OCI-LY1 (cell line): ENCODE results near the gene LRCH3.
A peak's percentile ranks its signal among the peaks of the same experiment; 100 is the strongest.
"Not testable (repeated sequence)": the region's sequence is repeated elsewhere in the genome, so short reads cannot be mapped to it uniquely, and the experiment has no call there.

Source experiments
- H2AFZ ChIP-seq: fragments of 200-600 bp; sonication (generic), shearing (Covaris generic); 2 replicates; pipeline ENCODE4 v1.6.0; 2014; ENCODE audit warnings: antibody characterized with exemption, mild to moderate bottlenecking, low read length
- H3F3A ChIP-seq: fragments of 200-600 bp; sonication (generic), shearing (Covaris generic); 2 replicates; pipeline ENCODE4 v1.6.0; 2014; ENCODE audit warnings: mild to moderate bottlenecking, antibody characterized with exemption, low read length, moderate library complexity; ENCODE audit not compliant: insufficient read depth
- H3K27ac ChIP-seq: fragments of 200-600 bp; sonication (generic); 2 replicates; pipeline ENCODE4 v1.5.1; 2014; ENCODE audit warnings: low read length, mixed run types, mild to moderate bottlenecking, low read depth; ENCODE audit not compliant: poor library complexity, severe bottlenecking
- H3K27me3 ChIP-seq: fragments of 200-600 bp; sonication (generic); 2 replicates; pipeline ENCODE4 v1.6.0; 2014; ENCODE audit warnings: antibody characterized with exemption, mild to moderate bottlenecking, low read length, moderate library complexity; ENCODE audit not compliant: insufficient read depth
- H3K36me3 ChIP-seq: fragments of 200-600 bp; sonication (generic); 2 replicates; pipeline ENCODE4 v1.6.1; 2014; ENCODE audit warnings: mild to moderate bottlenecking, antibody characterized with exemption, low read length, moderate library complexity, mixed read lengths; ENCODE audit not compliant: insufficient read depth
- H3K4me1 ChIP-seq: fragments of 200-600 bp; sonication (generic); 2 replicates; pipeline ENCODE4 v1.5.1; 2014; ENCODE audit warnings: mild to moderate bottlenecking, low read length, moderate library complexity; ENCODE audit not compliant: insufficient read depth, severe bottlenecking
- H3K4me2 ChIP-seq: fragments of 200-600 bp; sonication (generic), shearing (Covaris generic); 2 replicates; pipeline ENCODE4 v1.6.1; 2014; ENCODE audit warnings: low read length
- H3K4me3 ChIP-seq: fragments of 200-600 bp; sonication (generic); 2 replicates; pipeline ENCODE4 v1.5.1; 2014; ENCODE audit warnings: low read length, low read depth, mild to moderate bottlenecking, mixed read lengths; ENCODE audit not compliant: poor library complexity, severe bottlenecking
- H3K79me2 ChIP-seq: fragments of 200-600 bp; shearing (Covaris generic); 2 replicates; pipeline ENCODE4 v1.6.1; 2016; ENCODE audit warnings: mixed run types, low read length, mixed read lengths; ENCODE audit not compliant: insufficient read depth
- H3K9ac ChIP-seq: fragments of 200-600 bp; sonication (generic), shearing (Covaris generic); 2 replicates; pipeline ENCODE4 v1.6.1; 2014; ENCODE audit warnings: mild to moderate bottlenecking, low read length, mixed read lengths
- H3K9me2 ChIP-seq: fragments of 200-600 bp; sonication (generic), shearing (Covaris generic); 2 replicates; pipeline ENCODE4 v1.6.1; 2014; ENCODE audit warnings: low read depth, mild to moderate bottlenecking, low read length, mixed read lengths
- H3K9me3 ChIP-seq: fragments of 200-600 bp; shearing (Covaris generic); 2 replicates; pipeline ENCODE4 v1.6.1; 2014; ENCODE audit warnings: low read length, mixed read lengths
- H4K20me1 ChIP-seq: fragments of 200-600 bp; sonication (generic), shearing (Covaris generic); 2 replicates; pipeline ENCODE4 v1.6.0; 2016; ENCODE audit warnings: mild to moderate bottlenecking, low read length; ENCODE audit not compliant: insufficient read depth
- EZH2 ChIP-seq: fragments of 200-600 bp; sonication (generic), shearing (Covaris generic); IDR thresholded peaks from 2 replicates; pipeline ENCODE4 v1.8.0; 2017; ENCODE audit warnings: borderline replicate concordance, mixed run types, mild to moderate bottlenecking, antibody characterized with exemption, low read length, moderate library complexity, mixed read lengths
- TF ChIP-seq, protein P1 (sequence below): fragments of 200-600 bp; sonication (generic), shearing (Covaris generic); IDR thresholded peaks from 2 replicates; pipeline ENCODE4 v1.5.1; 2017; ENCODE audit warnings: mild to moderate bottlenecking, antibody characterized with exemption, low read length, moderate library complexity, mixed read lengths

The LRCH3 gene

GRCh38 chr3:197906850-197907187 lies 115.8 kb downstream of the LRCH3 start:
- H4K20me1 ChIP-seq, result no peaks in the 10 kb centered on the region
- peaks cover 7% of the 10 kb centered on the region; the same call in 1 of the 2 replicates for H3F3A ChIP-seq
- peak overlapping the region; percentile 11 for H3K27ac ChIP-seq
- no peak overlapping the region for H2AFZ ChIP-seq
- H3K9me2 ChIP-seq, result no peaks in the 10 kb centered on the region
- TF ChIP-seq EZH2, result no peak
- TF ChIP-seq, protein P1, sequence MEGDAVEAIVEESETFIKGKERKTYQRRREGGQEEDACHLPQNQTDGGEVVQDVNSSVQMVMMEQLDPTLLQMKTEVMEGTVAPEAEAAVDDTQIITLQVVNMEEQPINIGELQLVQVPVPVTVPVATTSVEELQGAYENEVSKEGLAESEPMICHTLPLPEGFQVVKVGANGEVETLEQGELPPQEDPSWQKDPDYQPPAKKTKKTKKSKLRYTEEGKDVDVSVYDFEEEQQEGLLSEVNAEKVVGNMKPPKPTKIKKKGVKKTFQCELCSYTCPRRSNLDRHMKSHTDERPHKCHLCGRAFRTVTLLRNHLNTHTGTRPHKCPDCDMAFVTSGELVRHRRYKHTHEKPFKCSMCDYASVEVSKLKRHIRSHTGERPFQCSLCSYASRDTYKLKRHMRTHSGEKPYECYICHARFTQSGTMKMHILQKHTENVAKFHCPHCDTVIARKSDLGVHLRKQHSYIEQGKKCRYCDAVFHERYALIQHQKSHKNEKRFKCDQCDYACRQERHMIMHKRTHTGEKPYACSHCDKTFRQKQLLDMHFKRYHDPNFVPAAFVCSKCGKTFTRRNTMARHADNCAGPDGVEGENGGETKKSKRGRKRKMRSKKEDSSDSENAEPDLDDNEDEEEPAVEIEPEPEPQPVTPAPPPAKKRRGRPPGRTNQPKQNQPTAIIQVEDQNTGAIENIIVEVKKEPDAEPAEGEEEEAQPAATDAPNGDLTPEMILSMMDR, result no peak
- no peak overlapping the region; the same call in 1 of the 2 replicates for H3K4me2 ChIP-seq
- H3K9me3 ChIP-seq, result no peaks in the 10 kb centered on the region; the same call in 1 of the 2 replicates
- no peak overlapping the region for H3K9ac ChIP-seq
- peaks cover 51% of the 10 kb centered on the region for H3K36me3 ChIP-seq
- H3K4me3 ChIP-seq, result no peak overlapping the region
- peaks cover 39% of the 10 kb centered on the region for H3K4me1 ChIP-seq
- H3K27me3 ChIP-seq, result no peaks in the 10 kb centered on the region
- peaks cover 42% of the 10 kb centered on the region for H3K79me2 ChIP-seq

DNA sequence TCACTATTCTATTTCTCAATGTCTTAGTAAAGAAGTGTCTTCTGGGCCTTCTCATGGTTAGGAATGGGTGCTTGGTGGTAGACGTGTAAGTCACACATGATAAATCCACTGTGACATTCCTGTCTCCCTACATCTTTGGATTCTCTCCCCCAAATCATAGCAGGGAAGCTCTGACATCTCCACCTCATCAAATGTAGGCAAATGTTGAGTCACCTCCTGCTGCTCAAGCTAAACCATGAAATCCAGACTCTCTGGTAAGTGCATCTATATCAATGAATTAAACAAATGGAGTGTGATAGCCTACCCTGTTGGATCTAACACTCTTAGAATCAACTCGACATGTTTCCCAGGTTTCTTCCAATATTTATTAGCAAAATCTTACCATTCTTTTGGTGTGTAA lies 116.1 kb downstream of the LRCH3 start:
- Histone ChIP-seq H2AFZ (no peak overlapping the region), H3K4me1 (peaks cover 39% of the 10 kb centered on the region), H3K27ac (no peak overlapping the region), H3K36me3 (peaks cover 47% of the 10 kb centered on the region), H3K79me2 (peaks cover 43% of the 10 kb centered on the region), H3K9me3 (no peaks in the 10 kb centered on the region; the same call in 1 of the 2 replicates), H3K4me2 (no peak overlapping the region), H3K27me3 (no peaks in the 10 kb centered on the region), H3K9me2 (no peaks in the 10 kb centered on the region), H3K9ac (no peak overlapping the region), H3F3A (peaks cover 7% of the 10 kb centered on the region; the same call in 1 of the 2 replicates), H3K4me3 (no peak overlapping the region), H4K20me1 (no peaks in the 10 kb centered on the region)
- TF ChIP-seq, protein P1, result no peak
- no peak for TF ChIP-seq EZH2

- H3K4me2 ChIP-seq, H3K9me3 ChIP-seq, H3K27ac ChIP-seq, H3K9ac ChIP-seq, H3K4me3 ChIP-seq, H4K20me1 ChIP-seq, H3K9me2 ChIP-seq, H3F3A ChIP-seq, H2AFZ ChIP-seq, H3K27me3 ChIP-seq: not testable (repeated sequence)
- peaks cover 37% of the 10 kb centered on the region for H3K36me3 ChIP-seq
- peaks cover 36% of the 10 kb centered on the region for H3K79me2 ChIP-seq
- H3K4me1 ChIP-seq, result peaks cover 49% of the 10 kb centered on the region
Measured at GRCh38 chr3:197908550-197908949, 117.5 kb downstream of the LRCH3 start.

GRCh38 chr3:197908957-197909701 lies 118.1 kb downstream of the LRCH3 start:
- peaks cover 7% of the 10 kb centered on the region; the same call in 1 of the 2 replicates for H3F3A ChIP-seq
- no peaks in the 10 kb centered on the region for H3K9me2 ChIP-seq
- H2AFZ ChIP-seq, result no peak overlapping the region
- no peak overlapping the region for H3K4me3 ChIP-seq
- no peak overlapping the region for H3K9ac ChIP-seq
- H3K9me3 ChIP-seq, result no peaks in the 10 kb centered on the region
- no peaks in the 10 kb centered on the region for H4K20me1 ChIP-seq
- H3K27me3 ChIP-seq, result no peaks in the 10 kb centered on the region
- no peak for TF ChIP-seq EZH2
- TF ChIP-seq, protein P1, result no peak
- H3K4me1 ChIP-seq, result peaks cover 53% of the 10 kb centered on the region
- H3K36me3 ChIP-seq, result peaks cover 35% of the 10 kb centered on the region
- H3K79me2 ChIP-seq, result peaks cover 33% of the 10 kb centered on the region
- no peak overlapping the region for H3K27ac ChIP-seq
- H3K4me2 ChIP-seq, result no peak overlapping the region
